HG02642 (cell line): ENCODE measurements around the gene FRMD6.
"Not testable (repeated sequence)": the region's sequence is repeated elsewhere in the genome, so short reads cannot be mapped to it uniquely, and the experiment has no call there.

Source experiments
- ATAC-seq: cut with Tn5 transposase; IDR thresholded peaks from one replicate; pipeline ENCODE4 v1.9.1; 2021; ENCODE audit warnings: mild to moderate bottlenecking; ENCODE audit not compliant: unreplicated experiment, poor library complexity

Gene FRMD6

DNA sequence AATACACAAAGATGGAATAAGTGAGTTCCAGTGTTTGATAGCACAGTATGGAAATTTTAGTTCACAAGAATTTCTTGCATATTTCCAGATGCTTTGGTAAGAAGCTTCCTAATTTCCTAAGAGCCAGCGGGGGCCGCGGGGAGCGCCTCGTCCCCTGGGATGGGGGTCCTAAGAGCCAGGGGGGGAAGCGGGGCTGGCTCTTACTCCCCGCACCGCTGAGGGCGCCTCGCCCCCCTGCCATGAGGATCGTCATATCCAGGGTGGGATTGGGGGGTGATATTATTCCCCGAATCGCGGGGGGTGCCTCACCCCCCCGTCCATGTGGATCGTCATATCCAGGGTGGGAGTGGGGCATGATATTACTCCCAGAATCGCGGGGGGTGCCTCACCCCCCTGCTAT lies 108.2 kb downstream of the FRMD6 start:
- ATAC-seq, result no peak

DNA sequence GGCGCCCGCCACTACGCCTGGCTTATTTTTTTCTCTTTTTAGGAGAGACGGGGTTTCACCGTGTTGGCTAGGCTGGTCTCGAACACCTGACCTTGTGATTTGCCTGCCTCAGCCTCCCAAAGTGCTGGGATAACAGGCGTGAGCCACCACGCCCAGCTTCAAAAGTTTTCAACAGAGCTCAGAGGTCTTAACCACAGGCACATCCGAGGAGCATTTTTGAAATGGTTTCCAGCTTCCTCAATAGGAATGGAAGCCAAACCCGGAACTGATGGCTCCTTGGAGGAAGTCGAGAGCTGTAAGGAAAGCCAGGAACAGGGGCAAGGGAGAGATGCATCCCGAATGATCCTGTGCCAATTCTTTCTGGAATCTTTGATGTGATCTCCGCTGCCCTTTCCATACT lies 114.0 kb downstream of the FRMD6 start:
- ATAC-seq, result not testable (repeated sequence)

DNA sequence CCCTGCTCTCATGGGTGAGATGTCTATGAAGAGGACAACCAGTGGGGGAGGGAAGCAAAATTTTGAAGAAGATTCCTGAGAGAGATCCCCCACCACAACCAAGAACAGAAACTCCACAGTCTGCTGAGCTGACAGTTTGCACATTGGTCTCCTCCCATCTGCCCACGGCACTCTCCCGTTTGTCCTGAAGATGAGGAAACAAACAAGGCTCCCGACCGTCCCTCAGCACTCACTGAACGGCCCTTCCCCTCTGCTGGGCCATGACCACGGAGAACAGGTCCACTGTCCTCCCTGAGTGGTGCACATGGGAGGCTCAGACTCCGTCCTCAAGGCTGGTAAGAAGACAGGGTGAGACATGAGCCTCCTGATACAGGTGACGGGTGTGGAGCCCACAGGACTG lies 114.9 kb downstream of the FRMD6 start:
- ATAC-seq, result not testable (repeated sequence)

DNA sequence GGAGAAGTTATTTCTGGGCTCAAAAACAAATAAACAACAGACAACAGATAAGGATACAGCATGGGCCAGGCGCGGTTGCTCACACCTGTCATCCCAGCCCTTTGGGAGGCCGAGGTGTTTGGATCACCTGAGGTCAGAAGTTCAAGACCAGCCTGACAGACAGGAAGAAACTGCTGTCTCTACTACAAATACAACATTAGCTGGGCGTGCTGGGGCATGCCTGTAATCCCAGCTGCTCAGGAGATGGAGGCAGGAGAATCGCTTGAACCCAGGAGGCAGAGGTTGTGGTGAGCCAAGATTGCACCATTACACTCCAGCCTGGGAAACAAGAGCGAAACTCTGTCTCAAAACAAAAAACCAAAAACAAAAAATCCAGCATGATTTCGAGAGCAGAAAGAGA lies 117.6 kb downstream of the FRMD6 start:
- ATAC-seq, result not testable (repeated sequence)

DNA sequence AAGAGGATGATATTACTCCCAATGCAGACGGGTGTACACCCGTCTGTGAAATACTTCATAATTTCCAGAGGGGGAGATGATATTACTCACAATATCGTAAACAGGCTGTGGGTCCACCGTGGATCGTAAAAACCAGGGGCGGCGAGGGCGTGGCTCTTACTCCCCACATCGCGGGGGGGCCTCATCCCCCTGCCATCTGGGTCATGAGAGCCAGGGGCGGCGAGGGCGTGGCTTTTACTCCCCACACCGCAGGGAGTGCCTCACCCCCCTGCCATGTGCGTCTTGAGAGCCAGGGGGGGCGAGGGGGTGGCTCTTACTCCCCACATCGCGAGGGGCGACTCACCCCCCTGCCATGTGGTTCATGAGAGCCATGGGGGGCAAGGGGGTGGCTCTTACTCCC lies 122.5 kb downstream of the FRMD6 start:
- ATAC-seq, result no peak

DNA sequence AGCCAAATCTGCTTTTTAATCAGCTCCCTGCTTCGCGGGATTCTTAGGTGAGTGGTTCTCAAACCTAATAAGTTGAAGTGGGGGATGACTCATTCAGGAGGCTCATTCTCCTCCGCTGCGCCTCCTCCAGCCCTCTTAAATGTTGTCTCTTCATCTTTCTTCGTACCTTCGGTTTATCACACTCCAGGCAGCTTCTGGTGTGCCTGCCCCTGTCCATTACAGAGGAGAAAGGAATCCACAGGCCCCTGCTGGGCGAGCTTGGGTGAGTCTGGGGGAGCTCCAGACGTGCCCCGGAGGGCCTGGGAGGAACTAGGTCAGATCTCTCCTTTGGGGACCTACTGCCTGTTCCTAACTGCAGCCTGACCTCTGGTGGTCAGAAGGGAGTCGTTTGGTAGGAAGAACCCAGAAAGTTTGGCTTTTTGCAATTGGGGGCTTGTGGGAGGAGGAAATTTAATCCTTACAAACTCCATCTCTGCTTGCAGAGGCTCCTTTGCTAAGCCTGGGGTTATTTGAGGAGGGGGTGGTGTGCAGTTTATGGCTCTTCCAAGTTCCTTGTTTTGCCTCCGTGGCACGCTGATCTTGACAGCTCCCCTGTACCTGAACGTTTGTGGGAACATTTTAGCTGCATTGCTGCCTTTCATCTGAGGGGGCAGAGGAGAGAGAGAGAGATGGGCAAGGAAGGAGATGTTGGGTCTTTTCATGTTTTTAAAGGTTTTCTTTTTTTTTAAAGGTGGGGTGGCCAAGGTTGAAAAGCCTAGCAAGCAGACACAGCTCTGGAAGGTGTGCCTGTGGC lies 124.6 kb downstream of the FRMD6 start:
- no peak for ATAC-seq

DNA sequence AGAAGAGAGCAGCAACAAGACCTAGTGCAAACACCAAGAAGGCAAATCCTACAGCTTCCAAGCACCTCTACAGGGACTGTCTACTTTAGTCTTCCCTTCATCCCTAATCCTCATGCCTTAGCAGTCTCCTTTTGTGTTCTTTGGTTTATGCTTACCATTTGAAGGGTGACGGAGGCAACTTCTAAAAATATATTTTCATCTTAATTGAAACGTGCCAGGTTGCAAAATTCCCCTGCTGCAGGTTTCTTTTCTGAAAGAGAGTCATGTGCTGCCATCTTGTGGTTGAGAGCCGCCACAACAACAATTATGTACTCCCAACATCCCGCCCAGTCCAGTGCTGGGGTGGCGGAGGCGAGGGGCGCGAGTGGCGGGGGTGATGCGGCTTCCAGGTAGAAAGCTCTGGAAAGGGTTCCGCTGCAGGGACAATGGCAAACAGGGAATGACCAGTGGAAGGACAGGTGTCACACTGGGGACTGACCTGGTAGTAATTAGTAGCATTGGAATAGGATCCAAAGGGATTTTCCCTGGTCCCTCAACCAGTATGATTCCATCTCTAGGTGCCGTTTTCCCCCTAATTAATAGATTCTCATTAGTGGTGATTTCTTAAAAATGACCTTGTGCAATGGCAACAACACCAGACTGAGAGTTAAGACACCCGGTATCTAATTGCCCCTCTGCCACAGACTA lies 128.4 kb downstream of the FRMD6 start:
- ATAC-seq, result peak; percentile 66
